DOHH2 (cell line): ENCODE results near the gene STK32C.

ENCODE experiments used
- H3F3A ChIP-seq: fragments of 200-600 bp; sonication (generic), shearing (Covaris generic); 2 replicates; pipeline ENCODE4 v1.6.0; 2016; ENCODE audit warnings: antibody characterized with exemption, mild to moderate bottlenecking; ENCODE audit not compliant: control insufficient read depth, insufficient read depth
- H3K27ac ChIP-seq: fragments of 200-600 bp; sonication (generic); 2 replicates; pipeline ENCODE4 v1.5.1; 2014; ENCODE audit warnings: low read depth, mild to moderate bottlenecking, low read length, moderate library complexity
- H3K27me3 ChIP-seq: fragments of 200-600 bp; sonication (generic); 2 replicates; pipeline ENCODE4 v1.6.1; 2014; ENCODE audit warnings: mild to moderate bottlenecking, low read length, mixed read lengths; ENCODE audit not compliant: control insufficient read depth
- H3K36me3 ChIP-seq: fragments of 200-600 bp; sonication (generic); 2 replicates; pipeline ENCODE4 v1.6.1; 2014; ENCODE audit warnings: mild to moderate bottlenecking, low read length, moderate library complexity, mixed read lengths; ENCODE audit not compliant: control insufficient read depth
- H3K4me1 ChIP-seq: fragments of 200-600 bp; sonication (generic); 2 replicates; pipeline ENCODE4 v1.6.1; 2014; ENCODE audit warnings: mild to moderate bottlenecking, low read length, mixed read lengths; ENCODE audit not compliant: control insufficient read depth
- H3K4me2 ChIP-seq: fragments of 200-600 bp; sonication (generic); 2 replicates; pipeline ENCODE4 v1.6.0; 2014; ENCODE audit warnings: mild to moderate bottlenecking, low read length, moderate library complexity
- H3K4me3 ChIP-seq: fragments of 200-600 bp; sonication (generic); 2 replicates; pipeline ENCODE4 v1.5.1; 2014; ENCODE audit warnings: mild to moderate bottlenecking, low read length, mixed read lengths
- H3K79me2 ChIP-seq: fragments of 200-600 bp; sonication (generic); 2 replicates; pipeline ENCODE4 v1.6.1; 2014; ENCODE audit warnings: mild to moderate bottlenecking, low read length, mixed read lengths; ENCODE audit not compliant: control insufficient read depth
- H3K9me2 ChIP-seq: fragments of 200-600 bp; sonication (generic); replicated peaks from 2 replicates; pipeline ENCODE4 v1.6.1; 2014; ENCODE audit warnings: mild to moderate bottlenecking, low read length, mixed read lengths; ENCODE audit not compliant: control insufficient read depth
- H3K9me3 ChIP-seq: fragments of 200-600 bp; sonication (generic); 2 replicates; pipeline ENCODE4 v1.6.1; 2014; ENCODE audit warnings: antibody characterized with exemption, low read length, mixed read lengths; ENCODE audit not compliant: control insufficient read depth, insufficient read depth
- H4K20me1 ChIP-seq: fragments of 200-600 bp; sonication (generic); 2 replicates; pipeline ENCODE4 v1.6.0; 2014; ENCODE audit warnings: low read depth, mild to moderate bottlenecking, antibody characterized with exemption, low read length, moderate library complexity; ENCODE audit not compliant: control insufficient read depth, insufficient read depth
- CTCF ChIP-seq: fragments of 200-600 bp; sonication (generic); IDR thresholded peaks from one replicate; pipeline ENCODE4 v1.5.1; 2014; ENCODE audit warnings: antibody characterized with exemption, mild to moderate bottlenecking, low read depth, low read length; ENCODE audit not compliant: poor library complexity, severe bottlenecking
- EZH2phosphoT487 ChIP-seq: fragments of 200-600 bp; sonication (generic); IDR thresholded peaks from 2 replicates; pipeline ENCODE4 v1.6.1; 2017; ENCODE audit warnings: borderline replicate concordance, mild to moderate bottlenecking, antibody characterized with exemption, low read length, moderate library complexity, mixed read lengths

The STK32C gene

DNA sequence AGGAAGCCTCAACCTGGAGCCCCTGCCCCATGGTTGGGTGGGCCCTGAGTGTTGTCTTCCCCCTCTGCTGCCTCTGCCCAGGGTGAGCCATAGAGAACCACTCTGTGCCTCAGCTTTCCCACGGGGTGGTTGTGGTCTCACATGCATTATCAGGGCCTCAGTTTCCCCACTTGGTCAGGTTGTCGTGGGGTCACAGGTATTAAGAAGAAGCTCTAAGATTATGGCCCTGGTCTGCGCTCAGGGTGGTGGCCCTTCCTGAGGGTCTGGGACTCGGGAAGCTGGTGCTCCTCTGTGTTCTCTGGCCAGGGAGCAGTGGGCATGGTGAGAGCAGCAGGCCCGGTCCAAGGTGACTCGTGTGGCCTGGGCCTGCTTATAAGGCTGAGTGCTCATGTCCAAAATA lies 42.0 kb upstream of the STK32C start:
- Histone ChIP-seq H3K27ac (no peak overlapping the region), H3K27me3 (no peaks in the 10 kb centered on the region), H3K79me2 (no peaks in the 10 kb centered on the region), H3K4me3 (no peak overlapping the region), H3K9me3 (no peaks in the 10 kb centered on the region), H3F3A (no peaks in the 10 kb centered on the region), H3K4me2 (no peak overlapping the region), H4K20me1 (no peaks in the 10 kb centered on the region), H3K9me2 (no peaks in the 10 kb centered on the region), H3K4me1 (no peaks in the 10 kb centered on the region), H3K36me3 (no peaks in the 10 kb centered on the region)
- TF ChIP-seq CTCF (no peak), EZH2phosphoT487 (no peak)

GRCh38 chr10:132347931-132348267 lies 40.1 kb upstream of the STK32C start:
- Histone ChIP-seq H3K4me3 (no peak overlapping the region), H3K36me3 (no peaks in the 10 kb centered on the region), H3K9me3 (no peaks in the 10 kb centered on the region), H3K9me2 (no peaks in the 10 kb centered on the region), H3K27ac (no peak overlapping the region), H3F3A (no peaks in the 10 kb centered on the region), H3K4me1 (no peaks in the 10 kb centered on the region), H3K4me2 (no peak overlapping the region), H4K20me1 (no peaks in the 10 kb centered on the region), H3K79me2 (no peaks in the 10 kb centered on the region), H3K27me3 (no peaks in the 10 kb centered on the region)
- TF ChIP-seq CTCF (no peak), EZH2phosphoT487 (no peak)

DNA sequence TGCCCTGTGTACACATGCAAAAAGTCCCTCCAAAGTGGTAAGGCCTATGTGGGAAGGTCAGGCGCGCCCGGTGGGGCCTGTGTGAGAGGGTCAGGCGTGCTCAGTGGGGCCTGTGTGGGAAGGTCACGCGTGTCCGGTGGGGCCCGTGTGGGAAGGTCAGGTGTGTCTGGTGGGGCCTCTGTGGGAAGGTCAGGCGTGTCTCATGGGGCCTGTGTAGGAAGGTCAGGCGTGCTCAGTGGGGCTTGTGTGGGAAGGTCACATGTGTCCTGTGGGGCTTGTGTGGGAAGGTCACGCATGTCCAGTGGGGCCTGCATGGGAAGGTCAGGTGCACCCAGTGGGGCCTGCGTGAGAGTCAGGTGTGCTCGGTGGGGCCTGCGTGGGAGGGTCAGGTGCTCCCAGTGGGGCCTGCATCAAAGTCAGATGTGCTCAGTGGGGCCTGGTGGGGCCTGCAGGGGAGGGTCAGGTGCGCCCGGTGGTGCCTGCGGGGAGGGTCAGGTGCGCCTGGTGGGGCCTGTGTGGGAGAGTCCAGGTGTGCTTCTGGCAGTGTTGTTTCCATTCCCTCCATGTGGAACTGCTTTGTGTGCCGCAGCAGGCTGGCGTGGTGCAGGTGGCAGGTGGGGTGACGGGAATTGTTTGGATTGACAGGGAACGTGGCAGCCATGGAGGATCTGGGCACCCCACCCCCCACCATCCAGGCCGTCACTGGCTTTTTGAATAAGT lies 39.6 kb upstream of the STK32C start:
- H3K27ac ChIP-seq: no peak overlapping the region
- TF ChIP-seq EZH2phosphoT487 (no peak), CTCF (no peak)
- H3F3A ChIP-seq: no peaks in the 10 kb centered on the region
- H3K4me1 ChIP-seq: no peaks in the 10 kb centered on the region
- no peaks in the 10 kb centered on the region for H3K9me3 ChIP-seq
- H3K27me3 ChIP-seq: no peaks in the 10 kb centered on the region
- H3K79me2 ChIP-seq: no peaks in the 10 kb centered on the region
- H3K4me2 ChIP-seq: no peak overlapping the region
- H3K9me2 ChIP-seq: no peaks in the 10 kb centered on the region
- H4K20me1 ChIP-seq: no peaks in the 10 kb centered on the region
- no peaks in the 10 kb centered on the region for H3K36me3 ChIP-seq
- no peak overlapping the region for H3K4me3 ChIP-seq

DNA sequence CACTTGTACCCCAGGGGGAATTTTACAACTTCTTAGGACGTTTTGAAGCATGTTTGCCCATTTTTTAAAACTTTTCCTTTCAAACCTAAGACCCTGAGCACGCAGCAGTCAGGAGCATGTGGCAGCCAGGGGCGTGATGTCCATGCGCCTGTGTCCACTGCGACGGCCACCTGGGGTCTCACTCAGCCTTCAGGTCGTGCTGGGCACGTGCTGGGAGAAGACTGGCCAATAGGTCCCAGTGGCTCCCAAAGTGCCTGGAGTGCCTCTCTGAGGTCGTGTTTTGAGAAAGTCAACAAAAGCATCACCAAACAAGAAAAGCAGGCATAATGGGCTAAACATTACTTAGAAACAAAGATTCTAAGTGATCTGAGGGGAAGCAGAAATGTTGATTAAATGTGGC lies 39.1 kb upstream of the STK32C start:
- no peak overlapping the region for H3K4me2 ChIP-seq
- no peaks in the 10 kb centered on the region for H3K9me3 ChIP-seq
- H4K20me1 ChIP-seq: no peaks in the 10 kb centered on the region
- H3K27me3 ChIP-seq: no peaks in the 10 kb centered on the region
- no peaks in the 10 kb centered on the region for H3K4me1 ChIP-seq
- no peaks in the 10 kb centered on the region for H3K36me3 ChIP-seq
- no peaks in the 10 kb centered on the region for H3K9me2 ChIP-seq
- no peaks in the 10 kb centered on the region for H3K79me2 ChIP-seq
- H3F3A ChIP-seq: no peaks in the 10 kb centered on the region
- H3K27ac ChIP-seq: no peak overlapping the region
- H3K4me3 ChIP-seq: no peak overlapping the region
- TF ChIP-seq EZH2phosphoT487 (no peak), CTCF (no peak)
